ENCODE measurements around the gene PXDN.

Gene PXDN

DNA sequence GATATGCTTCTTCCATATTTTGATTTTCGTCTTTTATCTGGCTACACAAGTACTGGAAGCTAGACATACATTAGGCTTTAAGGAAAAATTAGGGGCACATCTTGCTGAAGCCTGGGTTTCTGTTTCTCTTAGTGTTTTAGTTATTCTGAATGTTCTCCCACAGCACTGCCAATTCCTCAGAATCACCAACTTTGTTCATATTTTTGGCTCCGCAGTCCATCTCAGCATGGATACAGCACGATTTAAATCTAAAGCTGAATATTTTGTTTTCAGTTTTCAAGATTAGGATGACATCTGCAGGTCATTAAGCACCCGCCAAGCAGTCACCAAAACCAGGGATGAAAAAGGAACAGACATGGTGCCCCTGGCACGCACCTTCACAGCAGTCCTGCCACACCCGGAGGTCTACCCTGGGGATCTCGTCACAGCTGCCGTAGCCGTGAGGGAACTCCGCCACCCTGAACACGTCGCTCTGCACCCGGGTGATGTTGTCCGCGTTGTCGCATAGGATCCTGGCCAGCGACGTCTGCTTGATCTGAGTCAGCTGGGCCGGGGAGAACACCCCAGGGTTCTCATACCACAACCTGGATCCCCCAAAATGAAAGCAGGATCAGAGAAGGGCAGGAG lies 101.2 kb downstream of the PXDN start:
- DNase-seq: no peak

DNA sequence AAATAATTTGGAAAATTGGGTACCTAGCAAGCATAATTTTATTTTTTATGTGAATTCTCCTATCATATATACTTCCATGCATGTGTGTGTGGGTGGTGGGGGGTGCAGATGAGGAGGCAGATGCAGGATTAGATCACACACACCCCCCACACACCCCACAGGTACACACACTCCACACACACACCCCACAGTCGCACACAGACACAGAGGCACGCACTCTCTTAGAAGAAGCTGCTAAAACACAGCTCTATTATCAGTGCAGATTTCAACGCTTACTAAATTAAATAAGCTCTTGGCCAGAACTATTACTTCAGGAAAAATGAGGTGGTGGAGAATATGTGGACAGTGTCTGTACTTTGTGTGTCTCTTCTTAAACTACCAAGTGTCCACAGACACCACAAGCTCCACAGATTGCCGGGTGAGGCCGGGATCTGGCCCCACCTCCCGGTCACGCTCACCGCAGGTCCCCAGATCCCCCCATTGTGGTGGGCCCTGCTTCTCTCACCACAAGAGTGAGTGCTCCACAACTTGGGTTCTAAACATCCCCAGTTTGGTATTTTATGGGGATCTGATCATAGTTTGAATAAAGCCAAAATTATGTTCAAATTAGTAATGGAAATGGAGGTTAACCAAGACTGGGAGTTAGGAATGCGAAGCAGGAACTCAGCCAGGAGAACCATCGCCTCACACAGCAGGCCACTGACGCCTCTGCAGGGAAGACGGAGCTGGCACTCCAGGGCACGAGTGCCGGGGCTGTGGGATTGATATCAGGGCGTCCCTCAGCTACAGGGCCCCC lies 102.1 kb downstream of the PXDN start:
- DNase-seq: no peak

DNA sequence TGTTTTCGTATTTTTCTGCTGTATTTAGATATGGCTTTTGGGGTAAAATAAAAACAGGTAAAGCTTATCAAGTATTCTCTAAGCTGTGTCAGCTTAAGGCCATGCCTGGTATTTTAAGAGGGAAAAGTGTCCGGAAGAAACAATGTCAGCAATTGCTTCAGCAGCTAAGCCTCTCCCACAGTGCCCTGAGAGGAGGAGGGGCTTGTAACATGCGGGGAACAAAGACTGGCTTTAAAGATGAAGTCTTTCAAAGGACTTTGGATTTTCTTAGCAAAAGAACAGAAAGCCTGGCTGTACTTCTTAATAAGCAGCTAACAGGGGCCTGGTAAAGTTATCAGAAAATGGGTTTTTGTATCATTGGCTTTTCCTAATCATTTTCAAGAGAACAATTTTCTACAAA lies 102.8 kb downstream of the PXDN start:
- no peak for DNase-seq

DNA sequence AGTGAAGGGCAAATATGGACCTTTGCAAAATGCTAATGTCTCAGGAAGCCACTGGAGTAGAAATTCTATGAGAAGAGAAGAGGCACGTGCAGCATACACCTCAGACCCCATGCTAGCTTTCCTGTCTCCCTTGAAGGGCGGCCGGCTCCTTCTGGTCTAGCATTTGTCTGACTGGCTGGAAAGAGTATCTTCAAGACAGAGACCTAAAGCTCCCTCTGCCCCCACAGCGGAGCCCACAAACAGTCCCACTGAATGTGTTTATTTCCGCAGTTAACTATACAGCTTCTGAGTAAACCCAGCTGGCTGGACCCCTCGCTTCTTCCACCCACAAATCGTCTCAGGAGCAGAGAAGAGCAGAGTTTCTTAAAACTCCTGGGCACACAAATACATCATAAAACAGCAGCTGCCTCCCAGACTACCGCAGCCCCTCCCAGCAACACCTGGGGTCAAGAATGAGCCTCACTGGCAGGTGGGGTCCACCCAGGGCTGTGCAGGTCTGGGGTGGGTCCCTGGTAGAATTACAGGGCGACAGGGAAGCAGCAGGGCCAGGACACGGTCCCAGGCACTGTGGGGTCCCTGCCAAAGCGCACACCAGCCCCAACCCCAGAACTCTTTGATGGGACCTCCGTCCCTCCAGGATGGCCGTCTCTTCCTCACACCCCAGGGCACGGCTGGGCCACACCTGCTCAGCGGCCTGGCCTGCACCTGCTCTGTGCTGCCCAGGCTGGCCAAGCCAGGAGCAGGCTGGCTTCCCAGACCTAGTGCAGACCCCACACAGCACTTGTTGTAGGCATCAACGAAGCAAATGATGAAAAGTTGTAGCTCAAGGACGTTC lies 103.8 kb downstream of the PXDN start:
- no peak for DNase-seq

DNA sequence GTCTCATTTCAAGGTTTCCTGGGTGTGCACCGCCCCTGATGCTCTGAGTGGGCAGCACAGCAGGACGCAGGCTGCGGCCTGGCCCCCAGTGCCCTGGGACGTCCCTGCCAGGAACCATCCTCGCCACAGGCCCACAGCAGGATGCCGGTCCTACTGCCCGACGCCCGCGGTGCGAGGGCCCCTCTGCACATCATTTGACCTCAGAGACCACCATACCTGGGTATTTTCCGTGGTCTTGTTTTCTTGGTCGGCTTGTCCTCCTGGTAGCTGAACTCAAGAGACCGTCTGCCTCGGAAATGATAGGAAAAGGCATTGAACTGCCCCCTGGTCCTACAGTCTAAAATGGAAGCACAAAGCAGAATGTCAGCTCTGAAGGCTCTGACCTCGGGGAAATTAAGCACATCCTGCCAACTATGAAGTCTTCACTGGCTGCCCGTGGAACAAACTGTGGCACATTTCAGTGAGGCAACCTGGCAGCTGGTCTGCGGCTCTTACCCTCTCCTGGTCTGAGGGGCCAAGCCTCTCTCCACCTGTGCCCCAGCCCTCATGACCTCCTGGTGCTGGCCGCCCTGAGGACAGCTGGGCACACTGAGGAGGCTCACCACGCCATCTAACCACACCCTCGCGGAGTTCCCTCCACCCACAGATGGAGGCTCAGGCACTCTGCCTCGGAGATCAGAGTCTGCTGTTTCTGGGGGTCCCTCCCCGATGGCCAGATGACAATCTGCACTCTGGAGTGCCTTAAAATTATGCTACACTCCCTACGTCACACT lies 105.0 kb downstream of the PXDN start:
- DNase-seq: no peak

DNA sequence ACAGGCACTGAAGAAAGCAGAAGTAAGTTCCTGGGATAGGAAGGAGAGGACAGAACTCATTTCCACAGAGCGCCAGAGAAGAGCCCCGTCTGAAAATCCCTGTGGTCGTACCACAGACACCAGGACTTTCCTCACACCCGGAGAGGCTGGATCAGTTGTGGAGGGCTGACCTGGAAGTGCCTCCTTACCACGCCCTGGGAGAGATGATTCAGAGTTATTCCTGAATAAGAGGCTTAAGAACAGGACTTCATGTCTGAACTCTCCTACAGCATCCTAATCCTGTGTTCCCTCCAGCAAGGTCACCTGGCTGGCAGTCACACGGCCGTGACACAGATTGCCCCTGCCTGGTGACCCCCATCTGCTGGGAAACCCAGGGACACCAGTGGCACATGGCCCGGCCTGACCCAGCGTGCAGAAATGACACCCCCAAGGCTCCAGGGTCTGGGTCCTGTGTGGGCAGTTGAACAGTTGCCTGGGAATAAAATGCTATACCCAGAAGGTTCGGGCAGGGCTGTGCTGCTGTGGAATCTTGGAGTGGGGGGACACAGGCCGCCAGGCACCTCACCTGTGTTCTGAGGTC lies 105.9 kb downstream of the PXDN start:
- DNase-seq: no peak

DNA sequence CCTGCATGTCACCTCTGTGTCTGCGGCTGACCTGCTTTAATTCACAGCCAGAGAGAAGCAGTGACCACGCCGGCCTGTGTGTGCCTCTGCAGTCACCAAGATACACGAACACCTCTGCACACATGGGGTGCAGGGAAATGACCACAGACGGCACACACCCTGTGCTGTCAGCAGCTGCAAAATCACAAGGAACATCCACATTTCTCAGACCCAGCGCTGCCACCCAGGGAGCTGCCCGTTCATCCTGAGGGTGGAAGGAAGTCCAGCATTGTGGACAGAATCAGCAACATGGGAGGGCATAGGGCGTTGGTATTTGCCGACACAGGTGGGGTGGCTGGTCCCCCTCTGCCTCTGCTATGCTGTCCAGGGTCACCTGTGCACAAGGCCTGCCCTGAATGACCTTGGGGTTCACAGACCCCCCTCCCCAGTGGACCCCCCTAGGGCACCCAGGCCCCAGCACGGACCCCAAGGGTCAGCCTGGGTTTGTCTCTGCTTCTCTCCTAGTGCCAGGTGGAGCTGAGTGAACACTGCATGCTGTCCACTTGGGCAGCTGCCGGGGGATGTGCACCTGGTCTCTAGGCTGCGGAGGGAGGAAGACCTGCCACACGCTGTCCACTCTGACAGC lies 107.4 kb downstream of the PXDN start:
- no peak for DNase-seq

DNA sequence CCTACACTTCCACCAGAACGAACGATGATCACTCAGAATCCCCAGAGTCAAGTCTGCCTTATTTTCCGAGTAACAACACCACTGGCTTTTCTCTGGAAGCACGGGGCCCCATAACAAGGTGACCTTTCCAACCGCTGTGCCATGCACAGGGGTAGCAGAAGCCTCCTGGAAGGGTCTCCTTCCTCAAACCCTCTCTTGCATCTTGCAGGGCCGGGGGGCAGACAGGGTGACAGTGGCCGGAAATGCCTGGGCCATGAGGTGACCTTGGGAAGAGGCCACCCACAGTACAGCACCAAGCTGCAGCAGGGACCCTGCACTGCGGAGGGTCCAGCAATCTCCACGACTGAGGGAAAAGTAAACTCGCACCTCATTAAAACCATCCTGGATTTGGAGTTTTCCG lies 108.5 kb downstream of the PXDN start:
- DNase-seq: no peak

DNA sequence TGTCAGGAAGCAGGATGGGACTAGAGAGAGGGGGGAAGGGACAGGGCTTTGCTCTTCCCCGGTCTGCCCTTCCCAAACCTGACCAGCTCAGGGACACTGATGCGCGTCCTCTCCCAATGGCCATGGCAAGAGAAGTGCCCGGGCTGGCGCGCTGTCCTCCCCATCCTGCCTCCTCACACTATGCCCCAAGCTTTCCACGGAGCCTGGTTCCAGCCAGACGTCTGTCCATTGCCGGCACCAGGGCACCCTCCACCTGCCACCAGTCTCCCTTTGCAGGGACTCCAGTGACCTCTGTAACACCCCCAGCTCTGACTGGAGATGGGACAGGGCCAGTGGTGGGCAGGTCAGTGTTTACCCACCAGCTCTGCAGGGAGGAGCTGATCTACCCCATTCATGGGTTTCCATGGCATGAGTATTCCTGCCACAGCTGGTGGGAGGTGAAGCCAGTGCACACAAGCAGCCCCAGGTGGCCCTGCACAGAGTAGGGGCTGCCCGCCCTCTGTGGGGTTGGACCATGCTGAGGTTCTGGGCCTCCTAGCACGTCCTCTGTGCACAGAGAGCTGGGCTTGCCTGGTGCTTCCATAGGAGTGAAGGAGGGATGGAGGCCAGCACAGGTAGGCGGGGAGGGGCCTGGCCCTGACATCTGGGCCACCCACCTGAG lies 109.5 kb downstream of the PXDN start:
- no peak for DNase-seq

DNA sequence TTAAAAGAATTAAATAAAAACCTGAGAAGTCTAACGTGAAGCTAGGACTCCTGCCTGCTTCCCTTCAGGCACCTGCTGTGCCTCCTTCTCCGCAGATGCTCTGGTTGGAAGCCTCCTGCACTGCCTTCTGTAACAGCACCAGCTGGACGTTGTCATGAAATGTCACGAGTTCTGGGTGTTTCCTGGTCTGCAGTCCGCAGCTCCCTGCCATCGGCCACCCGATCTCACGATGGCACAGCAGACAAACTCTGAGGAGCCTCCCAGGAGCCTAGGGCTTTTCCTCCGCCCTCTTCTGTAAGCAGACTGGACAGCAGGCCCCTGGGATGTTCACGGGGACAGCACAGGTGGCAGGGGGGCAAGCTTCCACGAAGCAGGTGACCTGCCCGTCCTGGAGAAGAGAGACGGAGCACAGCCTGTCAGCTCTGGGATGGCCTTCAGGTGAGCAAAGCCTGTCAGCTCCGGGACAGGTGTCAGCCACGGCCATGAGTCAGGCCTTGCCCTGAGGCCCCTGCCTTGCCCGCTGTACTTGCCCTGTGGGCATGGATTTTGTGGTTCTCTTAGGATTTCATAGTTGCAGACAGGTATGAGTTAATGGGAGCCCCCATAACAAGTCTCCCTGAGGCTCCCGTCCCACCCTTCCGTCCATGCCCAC lies 110.3 kb downstream of the PXDN start:
- DNase-seq: no peak

DNA sequence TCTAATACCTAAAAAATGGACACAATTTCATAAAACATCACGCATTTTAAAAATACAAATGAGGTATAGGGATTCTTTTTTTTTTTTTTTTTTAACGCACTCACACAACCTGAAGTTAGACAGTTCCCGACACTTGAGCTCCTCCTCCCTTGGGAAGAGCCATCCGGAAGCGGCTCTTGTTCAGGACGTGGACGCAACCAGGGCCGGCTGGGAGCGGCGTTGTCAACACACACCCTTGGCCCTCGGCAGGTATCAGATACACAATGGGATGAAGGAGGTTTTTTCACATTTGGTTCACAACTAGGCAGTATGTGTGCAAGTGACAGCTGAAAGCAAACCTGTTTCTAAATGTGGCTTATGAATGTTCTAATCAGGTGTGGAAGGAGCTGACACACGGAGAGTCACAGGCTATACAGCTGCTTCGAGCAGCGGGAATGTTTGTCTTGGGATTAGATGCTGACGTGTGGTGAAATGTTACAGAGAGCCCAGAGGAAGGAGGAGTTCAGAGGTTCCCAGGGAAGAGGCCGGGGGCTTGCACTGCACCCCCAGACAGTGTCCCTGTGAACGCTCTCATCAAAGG lies 111.1 kb downstream of the PXDN start:
- DNase-seq: no peak

DNA sequence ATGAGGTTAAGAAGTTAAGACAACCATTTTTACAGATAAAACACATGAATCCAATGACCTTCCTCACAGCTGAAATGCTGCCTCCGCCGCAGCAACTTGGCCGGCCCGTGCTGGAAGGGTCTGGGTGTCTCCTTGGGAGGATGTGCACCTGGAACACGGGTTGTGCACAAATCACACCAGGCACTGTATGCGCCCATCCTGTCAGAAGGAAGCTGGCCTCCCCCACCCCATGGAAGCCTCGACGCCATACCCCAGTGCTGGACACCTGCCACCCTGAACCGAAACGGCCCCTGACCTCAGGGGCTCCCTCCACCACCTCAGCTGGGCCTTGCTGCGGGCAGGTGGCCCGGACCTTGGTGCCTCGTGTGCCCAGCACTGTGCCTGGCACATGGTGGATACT lies 111.8 kb downstream of the PXDN start:
- no peak for DNase-seq

DNA sequence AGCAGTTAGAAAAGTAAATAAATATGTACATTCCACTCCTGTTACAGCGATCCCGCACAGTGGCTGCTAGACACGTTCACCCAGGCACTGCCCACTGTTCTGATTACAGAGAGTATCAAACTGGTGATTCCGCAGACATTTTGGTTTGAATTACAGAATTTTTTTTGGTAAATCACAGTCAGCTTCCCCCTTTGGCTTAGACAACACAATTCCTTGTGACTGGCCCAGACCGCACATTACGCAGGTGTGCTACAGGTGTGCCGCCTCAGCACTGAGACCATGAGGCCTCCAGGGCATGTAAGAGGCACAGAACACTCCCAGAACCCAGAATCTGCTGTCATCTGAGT lies 112.3 kb downstream of the PXDN start:
- DNase-seq: no peak

DNA sequence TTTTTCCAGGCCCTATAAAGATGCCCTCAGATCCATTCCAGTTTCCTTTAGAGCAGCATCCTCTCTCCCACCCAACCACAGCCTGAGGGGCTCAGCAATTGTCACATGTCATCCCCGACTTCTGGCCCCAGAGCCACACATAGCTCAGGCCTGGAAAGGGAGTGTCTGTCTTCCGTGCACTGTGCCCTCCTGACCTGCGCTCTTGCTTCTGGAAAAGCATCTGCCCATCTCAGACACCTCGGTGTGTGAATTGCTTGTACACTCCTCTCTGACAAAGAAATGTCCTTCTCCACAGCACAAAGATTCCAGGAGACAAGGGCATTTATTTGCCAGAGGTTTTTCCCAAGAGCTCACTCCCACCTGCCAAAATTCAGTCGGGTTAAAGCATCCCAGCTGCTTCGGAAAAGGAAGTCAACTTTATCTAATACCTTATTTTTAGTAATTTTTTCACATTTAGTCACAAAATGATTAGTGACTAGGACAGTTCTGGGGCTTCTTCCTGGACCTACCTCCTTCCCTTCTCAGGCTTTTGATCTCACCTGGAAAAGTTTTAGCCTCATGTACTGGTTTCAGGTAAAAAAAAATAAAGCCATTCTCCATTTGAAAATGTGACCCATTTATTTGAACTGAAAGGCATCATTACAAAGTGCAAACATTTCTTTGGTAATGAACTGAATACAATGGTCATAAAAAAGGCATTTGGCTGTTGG lies 112.9 kb downstream of the PXDN start:
- DNase-seq: no peak

DNA sequence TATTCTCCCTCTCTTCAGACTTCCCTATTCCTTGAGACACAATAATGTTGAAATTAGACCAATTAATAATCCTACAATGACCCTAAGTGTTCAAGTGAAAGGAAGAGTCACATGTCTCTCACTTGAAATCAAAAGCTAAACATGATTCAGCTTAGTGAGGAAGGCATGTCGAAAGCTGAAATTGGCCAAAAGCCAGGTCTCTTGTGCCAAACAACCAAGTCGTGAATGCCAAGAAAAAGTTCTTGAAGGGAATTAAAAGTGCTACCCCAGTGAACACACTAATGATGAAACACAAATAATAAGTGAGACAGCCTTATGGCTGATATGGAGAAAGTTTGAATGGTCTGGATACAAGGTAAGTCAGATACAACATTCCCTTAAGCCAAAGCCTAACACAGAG lies 115.4 kb downstream of the PXDN start:
- DNase-seq: no peak

DNA sequence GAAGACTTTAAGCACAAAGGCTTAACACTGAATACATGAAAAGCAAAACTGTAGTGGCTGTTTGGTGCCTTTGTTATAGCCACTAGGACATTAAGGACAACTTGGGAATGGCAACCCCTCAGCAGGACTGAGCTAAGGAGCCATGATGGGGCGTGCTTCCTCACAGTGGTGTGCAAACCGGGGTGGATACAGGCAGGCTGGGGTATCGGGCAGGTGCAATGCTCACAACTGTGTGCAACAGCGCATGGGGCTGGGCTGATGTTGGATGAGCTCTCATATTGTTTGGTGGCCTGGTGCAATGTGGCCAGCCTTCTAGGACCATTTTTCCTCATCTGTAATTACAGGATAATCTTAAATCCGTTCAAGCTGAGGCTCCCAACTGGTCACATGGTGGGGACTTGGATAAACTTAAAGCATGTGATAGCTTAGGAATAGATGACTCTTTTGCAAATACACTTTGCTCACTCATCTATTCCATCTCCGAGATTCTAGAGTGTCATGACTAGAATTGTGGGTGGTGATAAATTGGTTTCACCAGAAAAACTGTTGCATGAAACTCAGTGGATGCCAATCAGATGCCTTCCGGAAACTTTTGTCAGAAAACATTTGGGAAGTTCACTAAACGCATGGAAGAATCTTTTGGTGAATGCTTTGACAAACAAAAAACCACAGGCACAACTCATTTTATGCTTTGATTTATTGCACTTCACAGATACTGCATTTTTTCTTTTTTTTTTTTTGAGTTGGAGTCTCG lies 116.5 kb downstream of the PXDN start:
- no peak for DNase-seq

DNA sequence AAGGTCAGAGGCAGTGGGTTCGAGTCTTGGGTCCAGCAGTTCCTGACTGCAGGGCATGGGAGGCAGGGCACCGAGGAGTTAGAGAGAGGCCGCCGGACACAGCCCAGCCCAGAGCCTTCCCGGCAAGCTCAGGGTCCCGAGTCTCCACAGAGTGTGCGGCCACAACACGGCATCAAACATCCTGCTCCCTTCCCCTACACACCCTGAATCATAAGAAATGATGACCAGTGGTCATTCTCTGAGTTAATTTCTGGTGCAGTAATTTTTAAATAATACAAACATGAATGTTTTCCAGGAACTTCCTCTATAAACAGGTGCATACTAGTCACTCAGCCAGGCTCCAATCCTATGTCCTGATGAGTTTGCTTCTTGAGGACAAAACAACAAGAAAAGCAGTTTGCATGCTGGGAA lies 118.0 kb downstream of the PXDN start:
- DNase-seq: no peak

DNA sequence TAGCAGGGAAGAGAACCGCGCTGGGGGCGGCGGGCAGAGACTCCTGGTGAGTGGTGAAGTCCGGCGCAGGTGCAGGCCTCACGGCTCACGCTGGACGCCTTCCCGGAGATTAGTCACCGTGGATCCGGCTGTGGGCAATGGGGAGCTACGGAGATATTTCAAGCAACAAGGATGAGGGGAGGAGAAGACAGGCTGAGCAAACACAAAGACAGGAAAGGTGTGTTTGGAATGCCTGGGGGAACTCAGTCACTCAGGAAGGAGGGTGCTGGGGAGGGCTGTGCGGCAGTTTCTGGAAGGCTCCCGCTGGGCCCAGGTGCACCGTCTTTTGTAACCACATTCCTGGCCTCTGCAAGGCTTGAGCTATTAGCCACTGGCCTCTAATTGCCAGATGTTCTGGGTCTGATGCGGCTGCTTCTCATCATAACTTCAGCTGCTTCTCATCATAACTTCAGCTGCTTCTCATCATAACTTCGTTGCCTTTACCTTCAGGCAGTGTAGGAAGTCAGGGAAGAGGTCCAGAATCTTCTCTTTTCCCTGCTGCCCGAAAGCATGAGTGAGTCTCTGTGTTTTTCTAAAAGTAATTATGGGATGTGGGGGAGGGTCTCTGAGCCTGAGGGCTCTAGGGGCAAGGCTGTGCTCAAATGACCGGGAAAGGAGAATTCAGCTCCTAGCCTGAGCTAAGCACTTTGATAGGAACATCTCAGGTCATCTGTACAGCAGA lies 118.9 kb downstream of the PXDN start:
- DNase-seq: no peak
